CD4-positive, alpha-beta T cell treated with Interleukin-17A for 4 hours (primary cell): Measurements from ENCODE around the gene PPP1R7.

Experiments used
- DNase-seq: peaks from one replicate; pipeline ENCODE4 v3.0.0-alpha.2; 2020; ENCODE audit warnings: mixed read lengths

The PPP1R7 gene

GRCh38 chr2:241198381-241199279, 48.4 kb downstream of the PPP1R7 start:
- no peak for DNase-seq

GRCh38 chr2:241199286-241199685, 49.0 kb downstream of the PPP1R7 start:
- no peak for DNase-seq

GRCh38 chr2:241199897-241200821, 49.9 kb downstream of the PPP1R7 start:
- DNase-seq, result no peak

GRCh38 chr2:241200822-241201395, 50.6 kb downstream of the PPP1R7 start:
- no peak for DNase-seq

GRCh38 chr2:241201445-241202267, 51.4 kb downstream of the PPP1R7 start:
- DNase-seq, result no peak

- DNase-seq, result no peak
Observed at GRCh38 chr2:241202268-241202585, 52.0 kb downstream of the PPP1R7 start.

- no peak for DNase-seq
Observed at GRCh38 chr2:241202681-241203080, 52.4 kb downstream of the PPP1R7 start.

GRCh38 chr2:241203218-241204009, 53.1 kb downstream of the PPP1R7 start:
- DNase-seq, result no peak

- no peak for DNase-seq
Observed at GRCh38 chr2:241204010-241204384, 53.7 kb downstream of the PPP1R7 start.

GRCh38 chr2:241204490-241204889, 54.2 kb downstream of the PPP1R7 start:
- no peak for DNase-seq

- DNase-seq, result no peak
Observed at GRCh38 chr2:241205086-241205485, 54.8 kb downstream of the PPP1R7 start.

GRCh38 chr2:241207151-241207550, 56.9 kb downstream of the PPP1R7 start:
- no peak for DNase-seq

GRCh38 chr2:241207641-241208040, 57.4 kb downstream of the PPP1R7 start:
- no peak for DNase-seq

- no peak for DNase-seq
Observed at GRCh38 chr2:241208058-241208457, 57.8 kb downstream of the PPP1R7 start.

GRCh38 chr2:241209271-241209670, 59.0 kb downstream of the PPP1R7 start:
- no peak for DNase-seq

GRCh38 chr2:241211276-241211675, 61.0 kb downstream of the PPP1R7 start:
- no peak for DNase-seq

GRCh38 chr2:241213041-241213440, 62.8 kb downstream of the PPP1R7 start:
- no peak for DNase-seq

- no peak for DNase-seq
Observed at GRCh38 chr2:241213567-241213966, 63.3 kb downstream of the PPP1R7 start.

- no peak for DNase-seq
Observed at GRCh38 chr2:241214209-241214608, 63.9 kb downstream of the PPP1R7 start.

- no peak for DNase-seq
Observed at GRCh38 chr2:241214766-241215165, 64.5 kb downstream of the PPP1R7 start.

GRCh38 chr2:241215421-241215820, 65.2 kb downstream of the PPP1R7 start:
- DNase-seq, result no peak
